GM23248 (cell line): ENCODE data around the gene PIP5K1B.

Experiments
- EZH2 ChIP-seq: fragments of 200-600 bp; sonication (generic); IDR thresholded peaks from 2 replicates; pipeline ENCODE4 v1.6.1; 2018; ENCODE audit warnings: antibody characterized with exemption, mild to moderate bottlenecking; ENCODE audit not compliant: insufficient read depth, poor library complexity, severe bottlenecking
- EZH2phosphoT487 ChIP-seq: fragments of 200-600 bp; sonication (generic); IDR thresholded peaks from 2 replicates; pipeline ENCODE4 v1.6.1; 2018; ENCODE audit warnings: antibody characterized with exemption, moderate library complexity, mild to moderate bottlenecking, low read depth; ENCODE audit not compliant: insufficient read depth

DNA sequence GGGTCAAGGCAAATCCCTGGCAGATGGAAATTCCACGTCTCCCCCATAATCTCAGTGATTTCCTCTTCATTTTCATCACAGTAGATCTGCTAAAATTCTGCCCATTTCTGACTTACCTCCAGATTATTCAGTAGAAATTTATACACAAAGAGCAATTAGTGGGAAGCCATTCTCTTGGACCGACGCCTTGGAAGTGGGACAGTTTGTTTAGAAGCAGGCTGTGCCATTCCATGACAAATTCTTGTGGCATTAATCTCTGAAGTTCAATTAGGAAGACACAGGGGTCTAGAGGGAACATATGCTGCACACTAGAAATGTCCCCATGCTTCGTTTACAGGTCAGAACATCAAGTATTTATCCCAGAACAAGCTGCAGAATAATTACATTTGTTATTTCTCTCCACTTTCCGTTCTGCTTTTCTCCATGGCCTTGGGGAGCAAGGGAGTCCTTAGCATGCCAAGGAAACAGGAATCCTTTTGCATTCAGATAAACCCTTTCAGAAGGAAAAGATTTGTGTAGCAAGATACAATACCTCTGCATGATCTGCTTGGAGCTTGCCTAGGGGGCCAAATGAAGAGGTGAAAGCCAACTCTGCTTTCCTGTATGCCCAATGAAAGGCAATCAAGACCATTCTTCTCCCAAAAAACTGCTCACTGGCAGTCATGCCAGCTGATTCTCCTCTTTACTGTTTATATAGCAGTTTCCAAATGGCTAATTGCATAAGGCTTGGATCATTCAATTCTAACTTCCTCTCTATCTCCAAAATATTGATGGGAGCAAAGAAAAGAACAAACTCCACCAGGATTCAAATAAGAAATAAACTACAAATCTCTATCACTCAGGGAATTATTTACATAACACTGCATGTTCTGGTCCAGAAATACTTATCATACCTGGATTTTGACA, 311.4 kb downstream of the PIP5K1B start:
- TF ChIP-seq EZH2 (no peak), EZH2phosphoT487 (no peak)
